ENCODE data around the gene LCORL.

Gene LCORL

DNA sequence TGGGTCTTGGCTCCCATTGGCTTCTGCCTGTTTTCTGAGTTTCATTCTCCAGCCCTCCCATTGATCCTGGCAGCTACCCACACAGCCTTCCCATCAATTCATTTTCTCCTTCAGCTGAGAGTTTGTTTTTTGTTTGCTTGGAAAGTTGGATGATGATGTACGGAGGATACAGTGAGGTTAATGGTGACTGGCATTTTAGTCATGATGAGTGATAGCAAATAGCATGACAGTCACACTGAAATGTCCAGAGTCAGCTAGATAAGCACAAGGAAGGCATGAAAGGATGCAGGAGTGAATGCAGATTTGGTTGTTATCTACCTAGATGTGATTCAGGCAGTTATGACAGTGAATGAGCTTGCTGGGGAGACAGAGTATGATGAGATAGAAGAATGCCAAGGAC is 30.6 kb upstream of the LCORL start:
- TF ChIP-seq, protein P1, sequence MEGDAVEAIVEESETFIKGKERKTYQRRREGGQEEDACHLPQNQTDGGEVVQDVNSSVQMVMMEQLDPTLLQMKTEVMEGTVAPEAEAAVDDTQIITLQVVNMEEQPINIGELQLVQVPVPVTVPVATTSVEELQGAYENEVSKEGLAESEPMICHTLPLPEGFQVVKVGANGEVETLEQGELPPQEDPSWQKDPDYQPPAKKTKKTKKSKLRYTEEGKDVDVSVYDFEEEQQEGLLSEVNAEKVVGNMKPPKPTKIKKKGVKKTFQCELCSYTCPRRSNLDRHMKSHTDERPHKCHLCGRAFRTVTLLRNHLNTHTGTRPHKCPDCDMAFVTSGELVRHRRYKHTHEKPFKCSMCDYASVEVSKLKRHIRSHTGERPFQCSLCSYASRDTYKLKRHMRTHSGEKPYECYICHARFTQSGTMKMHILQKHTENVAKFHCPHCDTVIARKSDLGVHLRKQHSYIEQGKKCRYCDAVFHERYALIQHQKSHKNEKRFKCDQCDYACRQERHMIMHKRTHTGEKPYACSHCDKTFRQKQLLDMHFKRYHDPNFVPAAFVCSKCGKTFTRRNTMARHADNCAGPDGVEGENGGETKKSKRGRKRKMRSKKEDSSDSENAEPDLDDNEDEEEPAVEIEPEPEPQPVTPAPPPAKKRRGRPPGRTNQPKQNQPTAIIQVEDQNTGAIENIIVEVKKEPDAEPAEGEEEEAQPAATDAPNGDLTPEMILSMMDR (IDR thresholded peaks at IDR 0.05; ENCODE audit: borderline replicate concordance, control extremely low read depth, extremely low read depth, insufficient read depth, missing control alignments): no peak
- DNase-seq (ENCODE audit: low spot score): no peak
- in situ Hi-C loops (cut with MboI; ENCODE audit: low sequenced_read_pairs, unreplicated experiment): no loop called here

GRCh38 chr4:18051281-18051680 is 29.7 kb upstream of the LCORL start:
- no peak for DNase-seq (ENCODE audit: low spot score)
- in situ Hi-C loops (cut with MboI; ENCODE audit: low sequenced_read_pairs, unreplicated experiment): no loop called here
- TF ChIP-seq, protein P1 (IDR thresholded peaks at IDR 0.05; ENCODE audit: borderline replicate concordance, control extremely low read depth, extremely low read depth, insufficient read depth, missing control alignments): no peak

DNA sequence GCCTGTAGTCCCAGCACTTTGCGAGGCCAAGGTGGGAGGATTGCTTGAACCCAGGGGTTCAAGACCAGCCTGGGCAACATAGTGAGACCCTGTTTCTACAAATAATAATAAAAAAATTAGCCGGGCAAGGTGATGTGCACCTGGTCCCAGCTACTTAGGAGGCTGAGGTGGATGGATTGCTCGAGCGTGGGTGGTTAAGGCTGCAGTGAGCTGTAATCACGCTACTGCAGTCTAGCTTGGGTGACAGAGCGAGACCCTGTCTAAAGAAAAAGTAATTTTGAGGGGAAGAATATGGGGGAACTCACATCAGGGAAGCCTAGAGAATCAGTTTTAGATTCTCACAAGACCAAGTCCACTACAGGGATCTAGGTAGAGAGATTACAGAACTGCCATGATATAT is 28.9 kb upstream of the LCORL start:
- TF ChIP-seq, protein P1 (IDR thresholded peaks at IDR 0.05; ENCODE audit: borderline replicate concordance, control extremely low read depth, extremely low read depth, insufficient read depth, missing control alignments): no peak
- in situ Hi-C loops (cut with MboI; ENCODE audit: low sequenced_read_pairs, unreplicated experiment): no loop called here
- DNase-seq (ENCODE audit: low spot score): no peak

GRCh38 chr4:18049446-18049845 is 27.9 kb upstream of the LCORL start:
- no peak for DNase-seq (ENCODE audit: low spot score)
- TF ChIP-seq, protein P1 (IDR thresholded peaks at IDR 0.05; ENCODE audit: borderline replicate concordance, control extremely low read depth, extremely low read depth, insufficient read depth, missing control alignments): no peak
- in situ Hi-C loops (cut with MboI; ENCODE audit: low sequenced_read_pairs, unreplicated experiment): no loop called here

GRCh38 chr4:18042754-18043153 is 21.2 kb upstream of the LCORL start:
- no peak for DNase-seq (ENCODE audit: low spot score)
- TF ChIP-seq, protein P1 (IDR thresholded peaks at IDR 0.05; ENCODE audit: borderline replicate concordance, control extremely low read depth, extremely low read depth, insufficient read depth, missing control alignments): no peak
- in situ Hi-C loops (cut with MboI; ENCODE audit: low sequenced_read_pairs, unreplicated experiment): no loop called here

DNA sequence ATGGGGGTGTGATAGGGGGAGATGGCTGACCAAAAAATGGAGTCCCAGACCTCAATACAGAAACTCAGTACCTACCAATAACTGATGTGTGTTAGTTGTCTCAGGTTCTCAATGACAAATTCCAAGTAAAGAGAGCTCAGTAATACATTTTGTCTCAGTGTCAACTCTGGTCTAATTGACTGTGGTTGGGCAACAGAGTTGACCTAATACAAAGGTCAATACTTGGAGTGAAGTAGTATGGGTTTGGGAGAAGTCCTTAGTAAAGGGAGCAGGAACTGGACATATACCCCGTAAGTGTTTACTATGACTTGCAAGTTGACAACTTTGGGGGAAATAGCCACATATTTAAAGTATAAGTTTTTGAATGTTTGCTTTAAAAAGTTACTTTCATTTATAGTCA is 20.5 kb upstream of the LCORL start:
- no peak for DNase-seq (ENCODE audit: low spot score)
- in situ Hi-C loops (cut with MboI; ENCODE audit: low sequenced_read_pairs, unreplicated experiment): no loop called here
- TF ChIP-seq, protein P1 (IDR thresholded peaks at IDR 0.05; ENCODE audit: borderline replicate concordance, control extremely low read depth, extremely low read depth, insufficient read depth, missing control alignments): no peak

GRCh38 chr4:18041114-18041513 is 19.6 kb upstream of the LCORL start:
- TF ChIP-seq, protein P1 (IDR thresholded peaks at IDR 0.05; ENCODE audit: borderline replicate concordance, control extremely low read depth, extremely low read depth, insufficient read depth, missing control alignments): no peak

More at GRCh38 chr4:18041114-18041513, 19.6 kb upstream of the LCORL start:
- no peak for DNase-seq (ENCODE audit: low spot score)
- in situ Hi-C loops (cut with MboI; ENCODE audit: low sequenced_read_pairs, unreplicated experiment): no loop called here

Measured in GM13976 (cell line).